HepG2 (cell line): ENCODE results near the gene PLD1. TPM values are rescaled to one million over a fixed set of nuclear protein-coding genes. Genes with fewer than 3 reads are reported as not detected.

Experiments used
- ATRX ChIP-seq: sonication (generic); formaldehyde crosslinking; IDR thresholded peaks from 2 replicates; pipeline ENCODE4 v1.4.0; 2020; ENCODE audit warnings: missing genetic modification reagents, borderline replicate concordance
- DR1 ChIP-seq: sonication (generic); formaldehyde crosslinking; IDR thresholded peaks from 2 replicates; pipeline ENCODE4 v1.8.0; 2021; ENCODE audit warnings: mild to moderate bottlenecking, missing genetic modification reagents, inconsistent platforms
- ELF3 ChIP-seq: IDR thresholded peaks from 2 replicates; pipeline ENCODE4 v1.6.1; 2016; ENCODE audit warnings: missing genetic modification reagents, missing compliant biosample characterization
- FIP1L1 ChIP-seq: fragments of 200-400 bp; formaldehyde crosslinking; IDR thresholded peaks from 2 replicates; pipeline ENCODE4 v1.6.1; 2018; ENCODE audit warnings: low read depth, mild to moderate bottlenecking, low read length, moderate library complexity, borderline replicate concordance; ENCODE audit not compliant: insufficient read depth
- IKZF1 ChIP-seq: fragments of 450-650 bp; IDR thresholded peaks from 2 replicates; pipeline ENCODE4 v1.7.1; 2016
- JDP2 ChIP-seq: sonication (generic); formaldehyde crosslinking; IDR thresholded peaks from 2 replicates; pipeline ENCODE4 v1.8.1; 2022; ENCODE audit warnings: missing genetic modification reagents, borderline replicate concordance
- JUN ChIP-seq: sonication (generic); formaldehyde crosslinking; IDR thresholded peaks from 2 replicates; pipeline ENCODE4 v1.4.0; 2020; ENCODE audit warnings: mild to moderate bottlenecking, missing genetic modification reagents
- KAT7 ChIP-seq: IDR thresholded peaks from 2 replicates; pipeline ENCODE4 v1.6.1; 2018; ENCODE audit warnings: borderline replicate concordance, missing compliant biosample characterization
- KLF9 ChIP-seq: IDR thresholded peaks from 2 replicates; pipeline ENCODE4 v1.6.1; 2016; ENCODE audit warnings: low read depth
- NFIB ChIP-seq: sonication (generic); formaldehyde crosslinking; IDR thresholded peaks from 2 replicates; pipeline ENCODE4 v1.9.0; 2021; ENCODE audit warnings: missing genetic modification reagents, mild to moderate bottlenecking, borderline replicate concordance
- PHF8 ChIP-seq: sonication (generic); formaldehyde crosslinking; IDR thresholded peaks from 2 replicates; pipeline ENCODE4 v1.5.0; 2020; ENCODE audit warnings: missing genetic modification reagents
- PLRG1 ChIP-seq: fragments of 450-650 bp; conservative IDR thresholded peaks from 2 replicates; pipeline ENCODE4 v1.6.1; 2016
- PLSCR1 ChIP-seq: sonication (generic); formaldehyde crosslinking; IDR thresholded peaks from 2 replicates; pipeline ENCODE4 v1.5.0; 2020; ENCODE audit warnings: missing genetic modification reagents, mild to moderate bottlenecking, borderline replicate concordance
- RARA ChIP-seq: IDR thresholded peaks from 2 replicates; pipeline ENCODE4 v1.6.1; 2016; ENCODE audit warnings: missing genetic modification reagents, missing compliant biosample characterization
- RFX5 ChIP-seq: IDR thresholded peaks from 2 replicates; pipeline ENCODE4 v1.6.1; 2011; ENCODE audit warnings: low read depth, low read length, improper control_type of control experiment
- RNF2 ChIP-seq: fragments of 450-650 bp; conservative IDR thresholded peaks from 2 replicates; pipeline ENCODE4 v1.6.1; 2016; ENCODE audit warnings: low read depth
- TARDBP ChIP-seq: sonication (generic); formaldehyde crosslinking; IDR thresholded peaks from 2 replicates; pipeline ENCODE4 v1.8.0; 2022; ENCODE audit warnings: mild to moderate bottlenecking, missing genetic modification reagents
- TP53 ChIP-seq: sonication (generic); formaldehyde crosslinking; conservative IDR thresholded peaks from 2 replicates; pipeline ENCODE4 v1.4.0; 2020; ENCODE audit warnings: missing genetic modification reagents
- ZNF232 ChIP-seq: sonication (generic); formaldehyde crosslinking; IDR thresholded peaks from 2 replicates; pipeline ENCODE4 v1.4.0; 2020; ENCODE audit warnings: missing genetic modification reagents, borderline replicate concordance
- ZNF331 ChIP-seq: sonication (generic); formaldehyde crosslinking; IDR thresholded peaks from 2 replicates; pipeline ENCODE4 v1.4.0; 2020; ENCODE audit warnings: missing genetic modification reagents
- ZNF446 ChIP-seq: sonication (generic); formaldehyde crosslinking; IDR thresholded peaks from 2 replicates; pipeline ENCODE4 v1.5.0; 2020; ENCODE audit warnings: mild to moderate bottlenecking, missing genetic modification reagents
- ZNF589 ChIP-seq: sonication (generic); formaldehyde crosslinking; conservative IDR thresholded peaks from 2 replicates; pipeline ENCODE4 v1.8.0; 2022; ENCODE audit warnings: mild to moderate bottlenecking, moderate library complexity, missing genetic modification reagents
- ZNF605 ChIP-seq: sonication (generic); formaldehyde crosslinking; IDR thresholded peaks from 2 replicates; pipeline ENCODE4 v1.8.0; 2022; ENCODE audit warnings: mild to moderate bottlenecking, missing genetic modification reagents
- ZNF710 ChIP-seq: sonication (generic); formaldehyde crosslinking; IDR thresholded peaks from 2 replicates; pipeline ENCODE4 v1.5.0; 2020; ENCODE audit warnings: mild to moderate bottlenecking, missing genetic modification reagents, borderline replicate concordance
- ZNF747 ChIP-seq: sonication (generic); formaldehyde crosslinking; IDR thresholded peaks from 2 replicates; pipeline ENCODE4 v1.8.1; 2023; ENCODE audit warnings: missing genetic modification reagents, mild to moderate bottlenecking, borderline replicate concordance
- polyA plus RNA-seq, 8 experiments: library from polyadenylated mRNA; depleted of rRNA in 3 of 8; stranded (reverse) in 7 of 8; unstranded in 1 of 8; fragments of >200 nt; fragmentation: Illumina TruSeq in 4 of 8; extraction: Trizol in 4 of 8; gene quantifications; 2 replicates each; pipeline versions ENCODE4 v1.2.1 to v1.2.3, GENCODE V29; 2011 to 2016; ENCODE audit warnings: low read depth in 4 of 8, missing spikeins in 1 of 8, mixed read lengths in 1 of 8; ENCODE audit not compliant: insufficient read depth in 1 of 8
- total RNA-seq, 5 experiments: library from RNA; depleted of rRNA; stranded (reverse); fragments of >200 nt; fragmentation: Illumina TruSeq; extraction: Trizol; gene quantifications; 2 replicates each; pipeline ENCODE4 v1.2.3, GENCODE V29; 2016; ENCODE audit warnings: low read depth in 1 of 5
- TF ChIP-seq, protein P1 (sequence below): sonication (generic); formaldehyde crosslinking; IDR thresholded peaks from 2 replicates; pipeline ENCODE4 v1.5.0; 2020; ENCODE audit warnings: missing genetic modification reagents
- TF ChIP-seq, protein P2 (sequence below): sonication (generic); formaldehyde crosslinking; IDR thresholded peaks from 2 replicates; pipeline ENCODE4 v1.4.0; 2020; ENCODE audit warnings: missing genetic modification reagents

PLD1 gene
- total and polyA plus RNA-seq, 2 of the 13 experiments (the other 11 are each of a cell fraction or from before 2014, with no cell fraction given) = 27.1 to 59.4 TPM

GRCh38 chr3:171840811-171841619 lies 30.7 kb upstream of the PLD1 start (continued):
- no peak for TF ChIP-seq FIP1L1
- no peak for TF ChIP-seq RFX5
- TF ChIP-seq RARA (CRISPR knock-in tag) = peak; percentile 97
- TF ChIP-seq IKZF1 = no peak
- no peak; the same call in 1 of the 2 replicates for TF ChIP-seq JUN (CRISPR knock-in tag)
- no peak for TF ChIP-seq JDP2 (CRISPR knock-in tag)
- no peak for TF ChIP-seq ATRX (CRISPR knock-in tag)
- peak; percentile 96 for TF ChIP-seq ELF3 (CRISPR knock-in tag)
- no peak; the same call in 1 of the 2 replicates for TF ChIP-seq KAT7
- no peak for TF ChIP-seq PLRG1
- TF ChIP-seq, protein P1, sequence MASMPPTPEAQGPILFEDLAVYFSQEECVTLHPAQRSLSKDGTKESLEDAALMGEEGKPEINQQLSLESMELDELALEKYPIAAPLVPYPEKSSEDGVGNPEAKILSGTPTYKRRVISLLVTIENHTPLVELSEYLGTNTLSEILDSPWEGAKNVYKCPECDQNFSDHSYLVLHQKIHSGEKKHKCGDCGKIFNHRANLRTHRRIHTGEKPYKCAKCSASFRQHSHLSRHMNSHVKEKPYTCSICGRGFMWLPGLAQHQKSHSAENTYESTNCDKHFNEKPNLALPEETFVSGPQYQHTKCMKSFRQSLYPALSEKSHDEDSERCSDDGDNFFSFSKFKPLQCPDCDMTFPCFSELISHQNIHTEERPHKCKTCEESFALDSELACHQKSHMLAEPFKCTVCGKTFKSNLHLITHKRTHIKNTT (CRISPR knock-in tag) = no peak
- TF ChIP-seq ZNF589 = no peak
- no peak for TF ChIP-seq TP53 (CRISPR knock-in tag)
- TF ChIP-seq ZNF446 (CRISPR knock-in tag) = no peak
- no peak; the same call in 1 of the 2 replicates for TF ChIP-seq ZNF331 (CRISPR knock-in tag)
- peak; percentile 89 for TF ChIP-seq ZNF710
- peak; percentile 52; the same call in 1 of the 2 replicates for TF ChIP-seq TARDBP (CRISPR knock-in tag)
- TF ChIP-seq ZNF605 (CRISPR knock-in tag) = peak; percentile 43; the same call in 1 of the 2 replicates
- TF ChIP-seq KLF9 (CRISPR knock-in tag) = 0 out of 2 replicates have a peak, but pooled peaks have one; percentile 16
- TF ChIP-seq, protein P2, sequence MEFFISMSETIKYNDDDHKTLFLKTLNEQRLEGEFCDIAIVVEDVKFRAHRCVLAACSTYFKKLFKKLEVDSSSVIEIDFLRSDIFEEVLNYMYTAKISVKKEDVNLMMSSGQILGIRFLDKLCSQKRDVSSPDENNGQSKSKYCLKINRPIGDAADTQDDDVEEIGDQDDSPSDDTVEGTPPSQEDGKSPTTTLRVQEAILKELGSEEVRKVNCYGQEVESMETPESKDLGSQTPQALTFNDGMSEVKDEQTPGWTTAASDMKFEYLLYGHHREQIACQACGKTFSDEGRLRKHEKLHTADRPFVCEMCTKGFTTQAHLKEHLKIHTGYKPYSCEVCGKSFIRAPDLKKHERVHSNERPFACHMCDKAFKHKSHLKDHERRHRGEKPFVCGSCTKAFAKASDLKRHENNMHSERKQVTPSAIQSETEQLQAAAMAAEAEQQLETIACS (CRISPR knock-in tag) = no peak
- TF ChIP-seq DR1 (CRISPR knock-in tag) = no peak
- peak; percentile 70; the same call in 1 of the 2 replicates for TF ChIP-seq ZNF747
- no peak for TF ChIP-seq ZNF232 (CRISPR knock-in tag)
- peak; percentile 48 for TF ChIP-seq PHF8
- TF ChIP-seq NFIB = no peak
- no peak for TF ChIP-seq PLSCR1 (CRISPR knock-in tag)
- no peak for TF ChIP-seq RNF2
